Esophagus squamous epithelium (tissue), 5 donors: ENCODE results near the gene PTPRM. TPM values are rescaled to one million over a fixed set of nuclear protein-coding genes. Genes with fewer than 3 reads are reported as not detected.

Experiments
- DNase-seq: peaks from one replicate; lab custom pipeline; 2025; lab: John Stamatoyannopoulos, UW
- H3K27ac ChIP-seq, 4 donors: fragments of 200-600 bp; sonication (generic); one replicate each; pipeline ENCODE4 v1.5.1; 2016 to 2019; ENCODE audit warnings: mild to moderate bottlenecking in 1 of 4
- H3K27me3 ChIP-seq, 4 donors: fragments of 200-600 bp; sonication (generic); 1 replicate in 3 of 4; 2 replicates in 1 of 4; pipeline versions ENCODE4 v1.5.1 to v1.6.0; 2017 to 2021; ENCODE audit warnings: antibody characterized with exemption in 1 of 4
- H3K36me3 ChIP-seq, 3 donors: fragments of 200-600 bp; sonication (generic); one replicate each; pipeline ENCODE4 v1.5.1; 2016 to 2019
- H3K4me1 ChIP-seq, 3 donors: fragments of 200-600 bp; sonication (generic); one replicate each; pipeline ENCODE4 v1.5.1; 2017 to 2019
- H3K4me3 ChIP-seq, 4 donors: fragments of 200-600 bp; sonication (generic); 1 replicate in 3 of 4; 2 replicates in 1 of 4; pipeline ENCODE4 v1.5.1; 2016 to 2019; ENCODE audit warnings: mild to moderate bottlenecking in 2 of 4, moderate library complexity in 1 of 4
- H3K9me3 ChIP-seq, 3 donors: fragments of 200-600 bp; sonication (generic); one replicate each; pipeline ENCODE4 v1.5.1; 2016 to 2019
- CTCF ChIP-seq, 6 experiments: fragments of 450-650 bp in 4 of 6; fragments of 200-600 bp in 2 of 6; sonication (generic) in 2 of 6; IDR thresholded peaks; one replicate each; pipeline ENCODE4 v1.5.1; 2016 to 2019; ENCODE audit warnings: antibody characterized with exemption in 6 of 6, mild to moderate bottlenecking in 4 of 6, moderate library complexity in 4 of 6
- POLR2A ChIP-seq, 4 donors: fragments of 450-650 bp; IDR thresholded peaks; one replicate each; pipeline ENCODE4 v1.6.1; 2017; ENCODE audit warnings: antibody characterized with exemption in 4 of 4, mild to moderate bottlenecking in 4 of 4, moderate library complexity in 3 of 4
- WGBS, 2 donors: methylation state at CpG; one replicate each; pipeline ENCODE4 v1.1.5; 2018; 5-methylcytosine and 5-hydroxymethylcytosine counted together
- intact Hi-C: fragments of 100-400 bp; cut with DNase I; formaldehyde crosslinking; loops from one replicate; pipeline ENCODE4 v1.15.0; 2022
- total RNA-seq, 4 donors: library from RNA; depleted of rRNA; stranded (reverse); fragments of >200 nt; gene quantifications; one replicate each; pipeline ENCODE4 v1.1.0, GENCODE V29; 2016
- donor health status: DM: yes; HTN: yes; CAD: no.

PTPRM gene
- total RNA-seq, 4 donors from 2014 or later, result 6.5 to 38.7 (median 11.1) TPM

- intact Hi-C loops, result no loop called here
- Histone ChIP-seq H3K4me1 (peaks cover 0 to 11% (median 0%) of the 10 kb centered on the region in 3 donors), H3K9me3 (no peaks in the 10 kb centered on the region), H3K4me3 (no peak overlapping the region), H3K36me3 (no peaks in the 10 kb centered on the region), H3K27me3 (no peaks in the 10 kb centered on the region), H3K27ac (no peak overlapping the region)
- 70 to 85% methylated on average over 9 to 10 of the region's 10 CpGs for WGBS, 2 donors
- TF ChIP-seq POLR2A (IDR thresholded peaks at IDR 0.05) (no peak), CTCF (IDR thresholded peaks at IDR 0.05) (no peak)
- DNase-seq, result no peak
Measured at GRCh38 chr18:8339952-8340351, 772.8 kb downstream of the PTPRM start.

GRCh38 chr18:8341481-8342230 lies 774.5 kb downstream of the PTPRM start:
- TF ChIP-seq CTCF (IDR thresholded peaks at IDR 0.05), result no peak
- no peak for TF ChIP-seq POLR2A (IDR thresholded peaks at IDR 0.05)
- intact Hi-C loops, result no loop called here
- DNase-seq, result no peak
- H3K9me3 ChIP-seq, result no peaks in the 10 kb centered on the region
- WGBS, 2 donors, result 59 to 61% methylated on average over 4 to 6 of the region's 6 CpGs
- no peak overlapping the region for H3K4me3 ChIP-seq
- peaks cover 0 to 11% (median 0%) of the 10 kb centered on the region in 3 donors for H3K4me1 ChIP-seq
- H3K27me3 ChIP-seq, result no peaks in the 10 kb centered on the region
- H3K36me3 ChIP-seq, result no peaks in the 10 kb centered on the region
- peak overlapping the region in 1 of 4 donors; percentile 4 for H3K27ac ChIP-seq

- Histone ChIP-seq H3K9me3 (no peaks in the 10 kb centered on the region), H3K27ac (no peak overlapping the region), H3K36me3 (peaks cover 0 to 6% (median 0%) of the 10 kb centered on the region in 3 donors), H3K4me1 (no peaks in the 10 kb centered on the region), H3K4me3 (no peak overlapping the region), H3K27me3 (no peaks in the 10 kb centered on the region)
- 90% methylated on average over 16 to 17 of the region's 17 CpGs for WGBS, 2 donors
- no peak for DNase-seq
- intact Hi-C loops, result no loop called here
- TF ChIP-seq POLR2A (IDR thresholded peaks at IDR 0.05), result no peak
- no peak for TF ChIP-seq CTCF (IDR thresholded peaks at IDR 0.05)
Measured at GRCh38 chr18:8348051-8348720, 781.1 kb downstream of the PTPRM start.

GRCh38 chr18:8349608-8350323 lies 782.6 kb downstream of the PTPRM start:
- Histone ChIP-seq H3K4me3 (no peak overlapping the region), H3K27ac (no peak overlapping the region), H3K27me3 (no peaks in the 10 kb centered on the region), H3K36me3 (peaks cover 0 to 6% (median 0%) of the 10 kb centered on the region in 3 donors), H3K4me1 (no peaks in the 10 kb centered on the region), H3K9me3 (no peaks in the 10 kb centered on the region)
- intact Hi-C loops, result no loop called here
- 81 to 91% methylated on average over 2 to 3 of the region's 3 CpGs for WGBS, 2 donors
- no peak for DNase-seq
- TF ChIP-seq POLR2A (IDR thresholded peaks at IDR 0.05) (no peak), CTCF (IDR thresholded peaks at IDR 0.05) (no peak)
